Testis (tissue), 2 donors: ENCODE measurements around the gene CYP24A1.

Experiments
- POLR2A ChIP-seq: fragments of 450-650 bp; IDR thresholded peaks from one replicate; pipeline ENCODE4 v1.6.1; 2017; ENCODE audit warnings: antibody characterized with exemption, mild to moderate bottlenecking, moderate library complexity
- TF ChIP-seq, protein P1 (sequence below), 3 experiments: fragments of 450-650 bp in 2 of 3; fragments of 200-600 bp in 1 of 3; sonication (generic) in 1 of 3; IDR thresholded peaks; one replicate each; pipeline ENCODE4 v1.5.1; 2016 to 2019; ENCODE audit warnings: antibody characterized with exemption in 3 of 3, mild to moderate bottlenecking in 2 of 3, moderate library complexity in 1 of 3

GRCh38 chr20:54188132-54188849, 14.5 kb upstream of the CYP24A1 start:
- no peak for TF ChIP-seq POLR2A
- TF ChIP-seq, protein P1, sequence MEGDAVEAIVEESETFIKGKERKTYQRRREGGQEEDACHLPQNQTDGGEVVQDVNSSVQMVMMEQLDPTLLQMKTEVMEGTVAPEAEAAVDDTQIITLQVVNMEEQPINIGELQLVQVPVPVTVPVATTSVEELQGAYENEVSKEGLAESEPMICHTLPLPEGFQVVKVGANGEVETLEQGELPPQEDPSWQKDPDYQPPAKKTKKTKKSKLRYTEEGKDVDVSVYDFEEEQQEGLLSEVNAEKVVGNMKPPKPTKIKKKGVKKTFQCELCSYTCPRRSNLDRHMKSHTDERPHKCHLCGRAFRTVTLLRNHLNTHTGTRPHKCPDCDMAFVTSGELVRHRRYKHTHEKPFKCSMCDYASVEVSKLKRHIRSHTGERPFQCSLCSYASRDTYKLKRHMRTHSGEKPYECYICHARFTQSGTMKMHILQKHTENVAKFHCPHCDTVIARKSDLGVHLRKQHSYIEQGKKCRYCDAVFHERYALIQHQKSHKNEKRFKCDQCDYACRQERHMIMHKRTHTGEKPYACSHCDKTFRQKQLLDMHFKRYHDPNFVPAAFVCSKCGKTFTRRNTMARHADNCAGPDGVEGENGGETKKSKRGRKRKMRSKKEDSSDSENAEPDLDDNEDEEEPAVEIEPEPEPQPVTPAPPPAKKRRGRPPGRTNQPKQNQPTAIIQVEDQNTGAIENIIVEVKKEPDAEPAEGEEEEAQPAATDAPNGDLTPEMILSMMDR (IDR thresholded peaks at IDR 0.05), result no peak
